ENCODE data around the gene PDE11A. TPM values are rescaled to one million over a fixed set of nuclear protein-coding genes. Genes with fewer than 3 reads are reported as not detected.

The PDE11A gene
- total RNA-seq, 4 donors from 2014 or later, result 0.85 to 2.3 (median 2.1) TPM; not detected in 1

DNA sequence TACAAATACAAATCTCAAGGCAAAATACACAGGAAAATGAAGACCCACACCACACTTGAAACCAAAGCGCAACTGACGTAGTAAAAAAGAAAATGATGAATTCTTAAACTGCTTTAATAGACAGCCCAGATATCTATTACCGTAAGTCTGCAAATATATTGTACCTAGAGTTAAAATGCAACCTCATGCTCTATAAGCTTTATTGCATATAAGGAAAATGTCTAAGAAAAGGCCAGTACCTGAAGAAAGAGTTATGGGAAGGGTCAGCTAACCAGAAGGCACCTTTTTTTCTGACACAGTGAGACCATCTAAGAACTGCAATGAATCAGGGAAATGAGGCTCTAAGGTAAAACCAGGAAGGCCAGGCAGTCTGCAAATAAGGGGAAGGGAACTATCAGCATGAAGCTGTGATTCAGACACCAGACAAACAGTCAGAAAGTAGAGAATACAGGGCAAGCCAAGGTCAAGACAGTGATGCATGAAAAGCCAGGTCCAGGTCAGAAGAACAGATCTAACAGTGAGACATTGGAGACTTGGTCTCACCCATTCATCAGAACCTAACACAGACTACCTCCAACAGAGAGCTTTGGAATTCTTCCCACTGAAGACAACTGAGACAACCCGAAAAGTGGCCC lies 46.9 kb downstream of the PDE11A start:
- Histone ChIP-seq H3K27ac (no peak overlapping the region), H3K4me1 (no peaks in the 10 kb centered on the region), H3K9me3 (no peaks in the 10 kb centered on the region), H3K27me3 (no peaks in the 10 kb centered on the region), H3K4me3 (no peak overlapping the region), H3K36me3 (no peaks in the 10 kb centered on the region)
- intact Hi-C loops (cut with DNase I; ENCODE audit: low total_unique reads), result no loop called here
- DNase-seq, result no peak
- TF ChIP-seq, protein P1, sequence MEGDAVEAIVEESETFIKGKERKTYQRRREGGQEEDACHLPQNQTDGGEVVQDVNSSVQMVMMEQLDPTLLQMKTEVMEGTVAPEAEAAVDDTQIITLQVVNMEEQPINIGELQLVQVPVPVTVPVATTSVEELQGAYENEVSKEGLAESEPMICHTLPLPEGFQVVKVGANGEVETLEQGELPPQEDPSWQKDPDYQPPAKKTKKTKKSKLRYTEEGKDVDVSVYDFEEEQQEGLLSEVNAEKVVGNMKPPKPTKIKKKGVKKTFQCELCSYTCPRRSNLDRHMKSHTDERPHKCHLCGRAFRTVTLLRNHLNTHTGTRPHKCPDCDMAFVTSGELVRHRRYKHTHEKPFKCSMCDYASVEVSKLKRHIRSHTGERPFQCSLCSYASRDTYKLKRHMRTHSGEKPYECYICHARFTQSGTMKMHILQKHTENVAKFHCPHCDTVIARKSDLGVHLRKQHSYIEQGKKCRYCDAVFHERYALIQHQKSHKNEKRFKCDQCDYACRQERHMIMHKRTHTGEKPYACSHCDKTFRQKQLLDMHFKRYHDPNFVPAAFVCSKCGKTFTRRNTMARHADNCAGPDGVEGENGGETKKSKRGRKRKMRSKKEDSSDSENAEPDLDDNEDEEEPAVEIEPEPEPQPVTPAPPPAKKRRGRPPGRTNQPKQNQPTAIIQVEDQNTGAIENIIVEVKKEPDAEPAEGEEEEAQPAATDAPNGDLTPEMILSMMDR (IDR thresholded peaks at IDR 0.05), result no peak
- TF ChIP-seq POLR2A (IDR thresholded peaks at IDR 0.05), result no peak

DNA sequence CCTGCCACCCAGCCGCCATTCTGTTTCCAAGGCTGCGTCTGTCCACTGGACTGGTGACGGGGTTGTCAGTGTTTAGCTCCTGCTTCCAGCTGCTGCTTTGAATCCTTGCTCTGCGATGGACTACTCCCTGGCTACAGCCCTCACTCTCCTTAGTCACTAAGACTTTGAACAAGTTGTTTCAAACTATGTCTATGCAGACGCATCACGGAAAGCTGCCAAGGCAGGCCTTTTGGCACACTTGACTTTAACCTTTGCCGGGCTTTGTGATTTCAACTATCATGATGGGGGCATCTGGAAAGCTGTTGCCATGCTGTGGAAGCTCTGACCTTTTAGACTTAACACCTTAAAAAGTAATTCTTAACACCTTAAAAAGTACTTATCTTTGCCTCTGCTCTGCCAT lies 54.4 kb downstream of the PDE11A start:
- no peak overlapping the region for H3K27ac ChIP-seq
- H3K36me3 ChIP-seq, result no peaks in the 10 kb centered on the region
- H3K27me3 ChIP-seq, result no peaks in the 10 kb centered on the region
- DNase-seq, result no peak
- no peak overlapping the region for H3K4me3 ChIP-seq
- no peaks in the 10 kb centered on the region for H3K9me3 ChIP-seq
- no peaks in the 10 kb centered on the region for H3K4me1 ChIP-seq
- intact Hi-C loops (cut with DNase I; ENCODE audit: low total_unique reads), result no loop called here
- TF ChIP-seq, protein P1 (IDR thresholded peaks at IDR 0.05), result no peak
- no peak for TF ChIP-seq POLR2A (IDR thresholded peaks at IDR 0.05)

DNA sequence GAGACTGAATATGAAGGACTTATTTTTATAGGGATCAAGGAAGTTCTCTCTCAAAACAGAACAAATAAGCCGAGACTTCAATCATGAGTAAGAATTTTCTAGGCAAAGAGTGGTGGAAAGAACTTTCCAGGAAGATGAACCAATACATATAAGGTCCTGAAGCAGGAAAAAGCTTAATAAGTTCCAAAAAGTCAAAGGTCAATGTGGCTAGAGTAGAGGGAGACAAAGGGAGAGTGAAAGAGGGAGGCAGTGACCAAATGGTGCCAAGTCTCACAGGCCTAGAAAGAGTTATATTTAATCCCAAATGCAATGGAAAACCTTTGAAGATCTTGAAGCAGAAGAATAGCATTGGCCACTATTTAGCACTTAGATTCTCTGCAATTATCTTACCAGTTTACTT lies 56.0 kb downstream of the PDE11A start:
- no peak overlapping the region for H3K4me3 ChIP-seq
- intact Hi-C loops (cut with DNase I; ENCODE audit: low total_unique reads), result no loop called here
- H3K4me1 ChIP-seq, result no peaks in the 10 kb centered on the region
- TF ChIP-seq, protein P1 (IDR thresholded peaks at IDR 0.05), result no peak
- no peak for TF ChIP-seq POLR2A (IDR thresholded peaks at IDR 0.05)
- H3K36me3 ChIP-seq, result no peaks in the 10 kb centered on the region
- H3K9me3 ChIP-seq, result no peaks in the 10 kb centered on the region
- no peaks in the 10 kb centered on the region for H3K27me3 ChIP-seq
- no peak for DNase-seq
- no peak overlapping the region for H3K27ac ChIP-seq

DNA sequence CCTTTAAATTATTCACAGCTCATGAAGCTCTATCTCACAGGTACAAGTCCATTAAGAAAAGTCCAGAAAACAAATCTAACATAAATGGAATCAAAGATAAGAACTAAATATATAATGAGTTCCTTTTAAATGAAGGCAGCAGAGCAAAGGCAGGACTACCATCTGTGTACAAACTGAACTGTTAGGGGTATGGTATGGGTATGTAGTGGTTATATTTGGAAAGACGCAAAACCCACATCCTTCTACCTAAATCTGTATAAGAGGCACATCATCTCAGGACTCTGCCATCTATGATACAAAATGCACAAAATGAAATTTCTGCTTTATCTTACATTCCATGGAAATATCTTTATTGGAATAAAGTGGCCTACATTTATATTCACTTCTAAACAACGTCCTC lies 59.9 kb downstream of the PDE11A start:
- TF ChIP-seq, protein P1 (IDR thresholded peaks at IDR 0.05), result no peak
- no peak for TF ChIP-seq POLR2A (IDR thresholded peaks at IDR 0.05)

DNA sequence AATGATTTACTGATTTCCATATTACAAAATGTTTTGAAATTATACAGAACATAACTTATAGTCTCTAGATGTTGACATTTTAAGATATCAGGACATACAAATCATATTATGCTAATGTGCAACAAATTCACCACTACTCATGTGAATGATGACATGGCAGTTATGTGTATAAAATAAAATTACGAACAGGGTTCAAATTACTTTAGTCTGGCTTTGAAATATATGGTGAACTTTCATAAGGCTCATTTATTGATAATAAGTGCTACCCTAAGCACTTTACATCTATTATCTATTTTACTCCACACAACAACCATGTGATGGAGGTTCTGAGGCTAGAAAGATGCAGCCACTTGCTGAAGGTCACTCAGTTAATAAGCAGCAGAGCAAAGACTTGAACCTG lies 62.8 kb downstream of the PDE11A start:
- TF ChIP-seq, protein P1 (IDR thresholded peaks at IDR 0.05), result no peak
- no peak for TF ChIP-seq POLR2A (IDR thresholded peaks at IDR 0.05)
- no peak overlapping the region for H3K27ac ChIP-seq
- intact Hi-C loops (cut with DNase I; ENCODE audit: low total_unique reads), result no loop called here
- no peaks in the 10 kb centered on the region for H3K27me3 ChIP-seq
- no peak overlapping the region for H3K4me3 ChIP-seq
- DNase-seq, result no peak
- H3K36me3 ChIP-seq, result no peaks in the 10 kb centered on the region
- H3K9me3 ChIP-seq, result no peaks in the 10 kb centered on the region
- H3K4me1 ChIP-seq, result no peaks in the 10 kb centered on the region

More for the DNA sequence above, 59.9 kb downstream of the PDE11A start:
- Histone ChIP-seq H3K36me3 (no peaks in the 10 kb centered on the region), H3K4me1 (no peaks in the 10 kb centered on the region), H3K9me3 (no peaks in the 10 kb centered on the region), H3K4me3 (no peak overlapping the region), H3K27me3 (no peaks in the 10 kb centered on the region), H3K27ac (no peak overlapping the region)
- intact Hi-C loops (cut with DNase I; ENCODE audit: low total_unique reads), result no loop called here
- DNase-seq, result no peak

Data from uterus (tissue), 4 donors.